Measurements from ENCODE around the gene TF.
A peak's percentile ranks its signal among the peaks of the same experiment; 100 is the strongest.

TF gene

DNA sequence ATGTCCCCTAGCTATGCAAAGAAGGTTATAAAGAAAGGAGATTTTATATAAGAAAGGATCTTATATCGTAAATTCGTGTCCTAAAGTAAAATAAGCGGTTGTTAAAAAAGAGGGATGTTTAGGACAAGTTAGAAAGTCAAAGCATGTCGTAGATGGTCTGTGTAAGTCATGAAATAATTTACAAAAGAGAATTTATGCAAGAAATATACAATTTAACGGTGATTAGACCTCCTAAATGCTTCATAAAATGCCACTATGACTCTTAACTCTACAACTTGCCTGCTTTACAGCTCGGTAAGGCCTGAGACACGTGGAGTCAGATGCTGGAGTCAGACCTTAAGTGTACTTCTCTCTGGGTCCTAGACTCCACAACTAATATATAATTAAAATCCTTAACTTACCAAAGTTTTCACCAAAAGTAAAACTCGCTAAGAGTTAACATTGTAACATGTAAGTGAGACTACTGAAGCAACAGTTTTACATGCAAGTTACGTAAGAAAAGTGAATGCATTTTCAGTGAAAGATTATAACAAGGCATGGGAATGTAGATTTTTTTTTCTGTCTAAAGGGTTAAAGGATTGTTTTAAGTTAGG is 46.1 kb downstream of the TF start (continued):
- TF ChIP-seq SETDB1 (IDR thresholded peaks at IDR 0.05; ENCODE audit: insufficient read length, low read length): peak; percentile 100
- TF ChIP-seq ZNF404 (tag by site-specific recombination; IDR thresholded peaks at IDR 0.05): no peak
- TF ChIP-seq, protein P1, sequence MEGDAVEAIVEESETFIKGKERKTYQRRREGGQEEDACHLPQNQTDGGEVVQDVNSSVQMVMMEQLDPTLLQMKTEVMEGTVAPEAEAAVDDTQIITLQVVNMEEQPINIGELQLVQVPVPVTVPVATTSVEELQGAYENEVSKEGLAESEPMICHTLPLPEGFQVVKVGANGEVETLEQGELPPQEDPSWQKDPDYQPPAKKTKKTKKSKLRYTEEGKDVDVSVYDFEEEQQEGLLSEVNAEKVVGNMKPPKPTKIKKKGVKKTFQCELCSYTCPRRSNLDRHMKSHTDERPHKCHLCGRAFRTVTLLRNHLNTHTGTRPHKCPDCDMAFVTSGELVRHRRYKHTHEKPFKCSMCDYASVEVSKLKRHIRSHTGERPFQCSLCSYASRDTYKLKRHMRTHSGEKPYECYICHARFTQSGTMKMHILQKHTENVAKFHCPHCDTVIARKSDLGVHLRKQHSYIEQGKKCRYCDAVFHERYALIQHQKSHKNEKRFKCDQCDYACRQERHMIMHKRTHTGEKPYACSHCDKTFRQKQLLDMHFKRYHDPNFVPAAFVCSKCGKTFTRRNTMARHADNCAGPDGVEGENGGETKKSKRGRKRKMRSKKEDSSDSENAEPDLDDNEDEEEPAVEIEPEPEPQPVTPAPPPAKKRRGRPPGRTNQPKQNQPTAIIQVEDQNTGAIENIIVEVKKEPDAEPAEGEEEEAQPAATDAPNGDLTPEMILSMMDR (tag by site-specific recombination; IDR thresholded peaks at IDR 0.05): no peak
- TF ChIP-seq, protein P2, sequence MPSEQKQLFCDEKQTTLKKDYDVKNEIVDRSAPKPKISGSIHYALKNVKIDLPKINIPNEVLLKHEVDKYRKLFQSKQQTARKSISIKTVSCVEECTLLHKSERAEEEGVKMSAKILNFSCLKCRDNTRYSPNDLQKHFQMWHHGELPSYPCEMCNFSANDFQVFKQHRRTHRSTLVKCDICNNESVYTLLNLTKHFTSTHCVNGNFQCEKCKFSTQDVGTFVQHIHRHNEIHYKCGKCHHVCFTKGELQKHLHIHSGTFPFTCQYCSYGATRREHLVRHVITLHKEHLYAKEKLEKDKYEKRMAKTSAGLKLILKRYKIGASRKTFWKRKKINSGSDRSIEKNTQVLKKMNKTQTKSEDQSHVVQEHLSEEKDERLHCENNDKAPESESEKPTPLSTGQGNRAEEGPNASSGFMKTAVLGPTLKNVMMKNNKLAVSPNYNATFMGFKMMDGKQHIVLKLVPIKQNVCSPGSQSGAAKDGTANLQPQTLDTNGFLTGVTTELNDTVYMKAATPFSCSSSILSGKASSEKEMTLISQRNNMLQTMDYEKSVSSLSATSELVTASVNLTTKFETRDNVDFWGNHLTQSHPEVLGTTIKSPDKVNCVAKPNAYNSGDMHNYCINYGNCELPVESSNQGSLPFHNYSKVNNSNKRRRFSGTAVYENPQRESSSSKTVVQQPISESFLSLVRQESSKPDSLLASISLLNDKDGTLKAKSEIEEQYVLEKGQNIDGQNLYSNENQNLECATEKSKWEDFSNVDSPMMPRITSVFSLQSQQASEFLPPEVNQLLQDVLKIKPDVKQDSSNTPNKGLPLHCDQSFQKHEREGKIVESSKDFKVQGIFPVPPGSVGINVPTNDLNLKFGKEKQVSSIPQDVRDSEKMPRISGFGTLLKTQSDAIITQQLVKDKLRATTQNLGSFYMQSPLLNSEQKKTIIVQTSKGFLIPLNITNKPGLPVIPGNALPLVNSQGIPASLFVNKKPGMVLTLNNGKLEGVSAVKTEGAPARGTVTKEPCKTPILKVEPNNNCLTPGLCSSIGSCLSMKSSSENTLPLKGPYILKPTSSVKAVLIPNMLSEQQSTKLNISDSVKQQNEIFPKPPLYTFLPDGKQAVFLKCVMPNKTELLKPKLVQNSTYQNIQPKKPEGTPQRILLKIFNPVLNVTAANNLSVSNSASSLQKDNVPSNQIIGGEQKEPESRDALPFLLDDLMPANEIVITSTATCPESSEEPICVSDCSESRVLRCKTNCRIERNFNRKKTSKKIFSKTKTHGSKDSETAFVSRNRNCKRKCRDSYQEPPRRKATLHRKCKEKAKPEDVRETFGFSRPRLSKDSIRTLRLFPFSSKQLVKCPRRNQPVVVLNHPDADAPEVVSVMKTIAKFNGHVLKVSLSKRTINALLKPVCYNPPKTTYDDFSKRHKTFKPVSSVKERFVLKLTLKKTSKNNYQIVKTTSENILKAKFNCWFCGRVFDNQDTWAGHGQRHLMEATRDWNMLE (tag by site-specific recombination; conservative IDR thresholded peaks at IDR 0.05; ENCODE audit: low read depth): 0 out of 2 replicates have a peak, but pooled peaks have one; percentile 45
- TF ChIP-seq, protein P3, sequence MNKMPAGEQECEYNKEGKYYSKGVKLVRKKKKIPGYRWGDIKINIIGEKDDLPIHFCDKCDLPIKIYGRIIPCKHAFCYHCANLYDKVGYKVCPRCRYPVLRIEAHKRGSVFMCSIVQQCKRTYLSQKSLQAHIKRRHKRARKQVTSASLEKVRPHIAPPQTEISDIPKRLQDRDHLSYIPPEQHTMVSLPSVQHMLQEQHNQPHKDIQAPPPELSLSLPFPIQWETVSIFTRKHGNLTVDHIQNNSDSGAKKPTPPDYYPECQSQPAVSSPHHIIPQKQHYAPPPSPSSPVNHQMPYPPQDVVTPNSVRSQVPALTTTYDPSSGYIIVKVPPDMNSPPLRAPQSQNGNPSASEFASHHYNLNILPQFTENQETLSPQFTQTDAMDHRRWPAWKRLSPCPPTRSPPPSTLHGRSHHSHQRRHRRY (tag by site-specific recombination; IDR thresholded peaks at IDR 0.05): no peak

DNA sequence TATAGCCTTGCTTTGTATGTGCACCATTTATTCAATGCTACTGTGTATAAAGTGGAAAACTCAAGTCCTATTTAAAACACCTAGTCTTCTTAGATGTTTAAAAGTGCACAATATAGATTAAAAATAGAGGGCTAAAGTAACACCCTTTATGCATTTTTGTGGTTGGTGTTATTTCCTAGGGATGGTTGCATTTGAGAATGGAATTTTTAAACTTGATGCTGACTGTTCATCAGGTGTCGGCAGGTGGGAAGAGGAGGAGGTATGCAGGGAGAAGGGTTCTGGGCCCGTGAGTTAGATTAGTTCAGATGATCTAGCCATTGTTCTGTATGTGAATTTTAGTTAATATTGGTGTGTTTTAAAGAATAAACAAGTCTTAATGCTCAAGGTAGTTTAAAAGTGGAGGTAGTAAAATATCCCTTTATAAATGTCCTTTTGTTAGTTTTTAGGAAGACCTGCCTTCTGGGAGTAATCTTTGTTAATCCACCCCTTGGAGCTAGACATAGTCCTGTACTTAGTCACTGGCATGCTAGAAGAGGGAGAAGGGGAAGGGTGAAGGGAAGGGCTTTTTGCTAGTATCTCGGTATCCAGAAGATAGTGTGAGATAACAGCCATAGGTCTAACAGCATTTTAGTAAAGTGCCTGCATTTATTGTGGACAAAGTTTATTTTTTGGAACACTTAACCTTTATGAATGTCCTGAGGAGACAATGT is 51.4 kb downstream of the TF start:
- Histone ChIP-seq H3K36me3 (ENCODE audit: control insufficient read depth in 2 of 2, insufficient read depth in 1 of 2, low read length in 2 of 2) (no peaks in the 10 kb centered on the region), H3K27ac (ENCODE audit: extremely low read depth, low read depth, low read length) (no peak overlapping the region), H3K4me1 (ENCODE audit: control insufficient read depth, insufficient read depth, low read length) (no peaks in the 10 kb centered on the region), H3K9me3 (ENCODE audit: control insufficient read depth, insufficient read depth, low read depth, low read length) (no peaks in the 10 kb centered on the region), H3K4me3 (ENCODE audit: low read depth, low read length) (no peak overlapping the region)
- CTCF ChIA-PET: interaction anchor here (0.6 kb wide), 1 partner anchor 1138 kb away, joined by 4 read pairs; no protein-coding TSS in a partner anchor
- TF ChIP-seq ZNF658 (tag by site-specific recombination; IDR thresholded peaks at IDR 0.05) (no peak), ZNF335 (tag by site-specific recombination; conservative IDR thresholded peaks at IDR 0.05) (0 out of 2 replicates have a peak, but pooled peaks have one; percentile 16)
- POLR2A ChIA-PET: no interaction called here

DNA sequence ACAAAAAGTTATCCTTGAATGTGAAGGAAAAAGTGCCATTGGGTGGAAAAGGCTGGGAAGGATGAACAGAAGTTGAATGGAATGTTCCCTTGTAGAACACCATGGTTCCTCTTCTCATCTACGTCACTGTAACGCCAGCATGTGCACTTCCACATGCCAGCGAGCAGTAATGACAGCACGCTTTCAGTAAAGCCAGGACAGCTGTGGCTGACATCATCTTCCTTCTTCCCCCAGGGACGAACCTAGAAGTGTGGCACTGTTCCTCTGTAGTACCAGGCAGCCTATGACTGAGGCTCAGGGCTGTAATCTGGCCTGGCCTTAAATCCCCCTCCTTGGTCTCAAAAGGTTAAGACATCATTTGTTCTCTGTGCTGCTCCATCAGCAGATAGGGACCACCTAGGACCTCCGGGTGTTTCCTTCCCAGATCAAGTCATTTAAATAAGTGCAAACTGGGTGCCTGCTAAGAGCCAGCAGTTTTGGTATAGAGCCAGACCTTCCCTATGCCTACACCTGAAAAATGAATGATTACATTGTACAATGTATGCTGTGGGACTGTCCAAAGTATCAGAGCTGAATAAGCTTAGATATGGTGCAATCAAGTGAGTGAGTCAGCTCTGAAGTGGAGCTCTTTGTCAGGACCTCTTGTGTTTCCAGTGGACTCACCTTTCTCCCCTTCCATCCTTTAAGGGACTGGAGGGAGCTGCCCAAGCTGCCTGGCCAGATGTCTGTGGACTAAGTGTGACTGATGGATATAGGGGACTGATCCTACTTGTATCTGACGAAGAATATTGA is 53.8 kb downstream of the TF start:
- no peaks in the 10 kb centered on the region for H3K9me3 ChIP-seq (ENCODE audit: control insufficient read depth, insufficient read depth, low read depth, low read length)
- ChIA-PET POLR2A (no interaction called here), CTCF (no interaction called here)
- no peak overlapping the region for H3K4me3 ChIP-seq (ENCODE audit: low read depth, low read length)
- no peak overlapping the region for H3K27ac ChIP-seq (ENCODE audit: extremely low read depth, low read depth, low read length)
- no peaks in the 10 kb centered on the region for H3K4me1 ChIP-seq (ENCODE audit: control insufficient read depth, insufficient read depth, low read length)
- TF ChIP-seq ZNF600 (tag by site-specific recombination; IDR thresholded peaks at IDR 0.05) (peak; percentile 70), ZNF335 (tag by site-specific recombination; conservative IDR thresholded peaks at IDR 0.05) (peak; percentile 43; the same call in 1 of the 2 replicates)
- TF ChIP-seq, protein P4, sequence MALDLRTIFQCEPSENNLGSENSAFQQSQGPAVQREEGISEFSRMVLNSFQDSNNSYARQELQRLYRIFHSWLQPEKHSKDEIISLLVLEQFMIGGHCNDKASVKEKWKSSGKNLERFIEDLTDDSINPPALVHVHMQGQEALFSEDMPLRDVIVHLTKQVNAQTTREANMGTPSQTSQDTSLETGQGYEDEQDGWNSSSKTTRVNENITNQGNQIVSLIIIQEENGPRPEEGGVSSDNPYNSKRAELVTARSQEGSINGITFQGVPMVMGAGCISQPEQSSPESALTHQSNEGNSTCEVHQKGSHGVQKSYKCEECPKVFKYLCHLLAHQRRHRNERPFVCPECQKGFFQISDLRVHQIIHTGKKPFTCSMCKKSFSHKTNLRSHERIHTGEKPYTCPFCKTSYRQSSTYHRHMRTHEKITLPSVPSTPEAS (tag by site-specific recombination; IDR thresholded peaks at IDR 0.05): no peak
- TF ChIP-seq, protein P5, sequence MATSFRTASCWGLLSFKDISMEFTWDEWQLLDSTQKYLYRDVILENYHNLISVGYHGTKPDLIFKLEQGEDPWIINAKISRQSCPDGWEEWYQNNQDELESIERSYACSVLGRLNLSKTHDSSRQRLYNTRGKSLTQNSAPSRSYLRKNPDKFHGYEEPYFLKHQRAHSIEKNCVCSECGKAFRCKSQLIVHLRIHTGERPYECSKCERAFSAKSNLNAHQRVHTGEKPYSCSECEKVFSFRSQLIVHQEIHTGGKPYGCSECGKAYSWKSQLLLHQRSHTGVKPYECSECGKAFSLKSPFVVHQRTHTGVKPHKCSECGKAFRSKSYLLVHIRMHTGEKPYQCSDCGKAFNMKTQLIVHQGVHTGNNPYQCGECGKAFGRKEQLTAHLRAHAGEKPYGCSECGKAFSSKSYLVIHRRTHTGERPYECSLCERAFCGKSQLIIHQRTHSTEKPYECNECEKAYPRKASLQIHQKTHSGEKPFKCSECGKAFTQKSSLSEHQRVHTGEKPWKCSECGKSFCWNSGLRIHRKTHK (tag by site-specific recombination; IDR thresholded peaks at IDR 0.05): no peak
- H3K36me3 ChIP-seq (ENCODE audit: control insufficient read depth in 2 of 2, insufficient read depth in 1 of 2, low read length in 2 of 2): no peaks in the 10 kb centered on the region

All from HEK293 (cell line).